GM18517 (cell line): ENCODE data around the gene SLFN11.
"Not testable (repeated sequence)": the region's sequence is repeated elsewhere in the genome, so short reads cannot be mapped to it uniquely, and the experiment has no call there.

Source experiments
- ATAC-seq: cut with Tn5 transposase; IDR thresholded peaks from one replicate; pipeline ENCODE4 v1.9.1; 2021; ENCODE audit warnings: mild to moderate bottlenecking, moderate library complexity; ENCODE audit not compliant: unreplicated experiment

The SLFN11 gene

GRCh38 chr17:35312346-35312745 is 61.1 kb downstream of the SLFN11 start:
- ATAC-seq, result no peak

- ATAC-seq, result not testable (repeated sequence)
These were observed 64.1 kb downstream of the SLFN11 start for GRCh38 chr17:35309345-35309744.
